ENCODE measurements around the gene VSX2.
"Not testable (repeated sequence)": the region's sequence is repeated elsewhere in the genome, so short reads cannot be mapped to it uniquely, and the experiment has no call there.

The VSX2 gene

DNA sequence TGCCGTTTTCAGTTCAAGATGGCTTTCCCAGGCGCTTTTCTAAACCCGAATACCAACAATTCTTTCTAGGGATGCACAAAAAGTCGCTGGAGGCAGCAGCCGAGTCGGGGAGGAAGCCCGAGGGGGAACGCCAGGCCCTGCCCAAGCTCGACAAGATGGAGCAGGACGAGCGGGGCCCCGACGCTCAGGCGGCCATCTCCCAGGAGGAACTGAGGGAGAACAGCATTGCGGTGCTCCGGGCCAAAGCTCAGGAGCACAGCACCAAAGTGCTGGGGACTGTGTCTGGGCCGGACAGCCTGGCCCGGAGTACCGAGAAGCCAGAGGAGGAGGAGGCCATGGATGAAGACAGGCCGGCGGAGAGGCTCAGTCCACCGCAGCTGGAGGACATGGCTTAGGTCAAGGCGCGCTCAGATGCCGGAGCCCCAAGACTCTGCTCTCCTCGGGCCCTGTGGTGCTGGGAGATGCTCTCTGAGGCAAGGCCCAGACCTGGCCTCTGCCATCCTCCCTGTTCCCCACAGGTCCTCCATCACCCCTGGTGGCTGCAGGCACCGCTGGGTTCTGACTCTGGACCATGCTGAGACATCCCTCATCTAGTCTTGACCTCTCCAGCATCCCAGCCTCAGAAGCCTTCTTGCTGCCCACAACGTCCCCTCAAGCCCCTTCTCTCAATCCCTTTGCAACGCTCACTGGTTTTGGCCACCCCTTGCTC, 21.4 kb downstream of the VSX2 start:
- DNase-seq (ENCODE audit: low read depth, low spot score): no peak
- no CpG with 5 or more reads among the region's 29 CpGs for WGBS (ENCODE audit: insufficient coverage, insufficient read length)
- Histone ChIP-seq H3K36me3 (ENCODE audit: control insufficient read depth, insufficient read depth, low read length) (no peaks in the 10 kb centered on the region), H3K4me3 (ENCODE audit: low read length) (no peak overlapping the region), H3K4me1 (ENCODE audit: control insufficient read depth, insufficient read depth, low read length) (no peaks in the 10 kb centered on the region), H3K27ac (ENCODE audit: low read length) (no peak overlapping the region), H3K9me3 (ENCODE audit: control insufficient read depth, insufficient read depth, low read length) (no peaks in the 10 kb centered on the region), H3K27me3 (ENCODE audit: control insufficient read depth, insufficient read depth, low read length) (peaks cover 3% of the 10 kb centered on the region; the same call in 1 of the 2 replicates)

GRCh38 chr14:74261288-74261687, 22.0 kb downstream of the VSX2 start:
- Histone ChIP-seq H3K4me3 (ENCODE audit: low read length) (no peak overlapping the region), H3K27me3 (ENCODE audit: control insufficient read depth, insufficient read depth, low read length) (peaks cover 3% of the 10 kb centered on the region; the same call in 1 of the 2 replicates), H3K36me3 (ENCODE audit: control insufficient read depth, insufficient read depth, low read length) (no peaks in the 10 kb centered on the region), H3K9me3 (ENCODE audit: control insufficient read depth, insufficient read depth, low read length) (no peaks in the 10 kb centered on the region), H3K27ac (ENCODE audit: low read length) (no peak overlapping the region), H3K4me1 (ENCODE audit: control insufficient read depth, insufficient read depth, low read length) (no peaks in the 10 kb centered on the region)
- no peak for DNase-seq (ENCODE audit: low read depth, low spot score)
- no CpG with 5 or more reads among the region's 4 CpGs for WGBS (ENCODE audit: insufficient coverage, insufficient read length)

DNA sequence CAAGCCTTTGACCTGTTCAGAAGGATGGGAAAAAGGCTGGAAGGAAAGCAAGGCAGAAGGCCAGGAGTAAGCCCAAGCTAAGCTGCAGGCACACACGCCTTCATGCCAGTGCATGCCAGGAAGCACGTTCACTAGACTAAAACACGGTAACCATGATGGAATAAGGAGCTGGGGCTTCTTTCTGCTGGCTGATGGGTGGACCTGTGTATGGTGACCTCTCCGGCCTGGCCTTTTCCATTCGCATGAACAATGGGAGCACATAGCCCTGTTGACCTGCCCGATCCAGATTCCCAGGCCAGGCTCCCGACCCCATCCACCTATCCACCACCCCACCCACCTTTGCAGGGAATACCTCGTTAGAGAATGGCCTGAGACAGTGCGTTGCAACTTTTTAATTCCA, 22.8 kb downstream of the VSX2 start:
- no CpG with 5 or more reads among the region's 9 CpGs for WGBS (ENCODE audit: insufficient coverage, insufficient read length)
- H3K27me3 ChIP-seq (ENCODE audit: control insufficient read depth, insufficient read depth, low read length): peaks cover 3% of the 10 kb centered on the region; the same call in 1 of the 2 replicates
- H3K4me3 ChIP-seq (ENCODE audit: low read length): no peak overlapping the region
- H3K27ac ChIP-seq (ENCODE audit: low read length): no peak overlapping the region
- no peaks in the 10 kb centered on the region for H3K9me3 ChIP-seq (ENCODE audit: control insufficient read depth, insufficient read depth, low read length)
- no peaks in the 10 kb centered on the region for H3K4me1 ChIP-seq (ENCODE audit: control insufficient read depth, insufficient read depth, low read length)
- H3K36me3 ChIP-seq (ENCODE audit: control insufficient read depth, insufficient read depth, low read length): no peaks in the 10 kb centered on the region
- DNase-seq (ENCODE audit: low read depth, low spot score): no peak

- 0 out of 2 replicates have a peak, but pooled peaks cover 2% of the 10 kb centered on the region for H3K4me1 ChIP-seq (ENCODE audit: control insufficient read depth, insufficient read depth, low read length)
- no peak overlapping the region for H3K27ac ChIP-seq (ENCODE audit: low read length)
- DNase-seq (ENCODE audit: low read depth, low spot score): no peak
- no peak overlapping the region for H3K4me3 ChIP-seq (ENCODE audit: low read length)
- no peaks in the 10 kb centered on the region for H3K9me3 ChIP-seq (ENCODE audit: control insufficient read depth, insufficient read depth, low read length)
- no CpG with 5 or more reads among the region's 9 CpGs for WGBS (ENCODE audit: insufficient coverage, insufficient read length)
- H3K27me3 ChIP-seq (ENCODE audit: control insufficient read depth, insufficient read depth, low read length): peaks cover 3% of the 10 kb centered on the region; the same call in 1 of the 2 replicates
- no peaks in the 10 kb centered on the region for H3K36me3 ChIP-seq (ENCODE audit: control insufficient read depth, insufficient read depth, low read length)
Measured at GRCh38 chr14:74263181-74263580, 23.9 kb downstream of the VSX2 start.

GRCh38 chr14:74263921-74264320, 24.7 kb downstream of the VSX2 start:
- Histone ChIP-seq H3K36me3 (ENCODE audit: control insufficient read depth, insufficient read depth, low read length) (no peaks in the 10 kb centered on the region), H3K4me1 (ENCODE audit: control insufficient read depth, insufficient read depth, low read length) (0 out of 2 replicates have a peak, but pooled peaks cover 2% of the 10 kb centered on the region), H3K4me3 (ENCODE audit: low read length) (no peak overlapping the region), H3K27ac (ENCODE audit: low read length) (no peak overlapping the region), H3K9me3 (ENCODE audit: control insufficient read depth, insufficient read depth, low read length) (no peaks in the 10 kb centered on the region), H3K27me3 (ENCODE audit: control insufficient read depth, insufficient read depth, low read length) (peaks cover 1% of the 10 kb centered on the region; the same call in 1 of the 2 replicates)
- no CpG with 5 or more reads among the region's 5 CpGs for WGBS (ENCODE audit: insufficient coverage, insufficient read length)
- no peak for DNase-seq (ENCODE audit: low read depth, low spot score)

DNA sequence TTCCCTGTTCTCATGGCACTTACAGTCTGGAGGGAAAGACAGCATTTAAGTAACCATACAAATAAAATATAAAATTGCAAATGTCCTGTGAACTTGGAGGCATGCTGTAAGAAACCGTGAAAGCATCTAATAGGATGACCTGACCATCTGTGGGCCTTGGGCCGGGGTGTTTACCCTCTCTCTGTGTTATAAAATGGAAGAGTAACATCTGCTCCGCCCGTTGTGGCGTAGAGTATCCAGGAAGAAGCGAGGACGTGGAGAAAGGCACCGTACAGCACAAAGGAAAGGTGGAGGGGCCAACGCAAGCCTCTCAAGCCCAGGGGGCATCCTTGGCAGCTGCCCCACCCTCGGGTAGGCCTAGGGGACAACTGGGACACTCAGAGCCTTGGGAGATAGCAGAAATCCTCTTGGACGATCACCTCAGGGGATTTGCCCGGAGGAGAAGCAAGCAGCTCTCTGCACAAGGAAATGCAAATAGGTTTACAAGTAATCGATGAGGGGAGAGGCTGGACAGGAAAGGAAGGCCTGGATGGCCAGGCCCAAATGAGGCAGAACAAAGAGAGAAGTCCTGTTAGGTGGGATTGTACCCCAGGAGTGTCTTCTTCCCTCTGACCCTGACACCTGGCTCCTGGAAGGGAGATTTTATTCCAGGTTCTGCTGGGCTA, 26.2 kb downstream of the VSX2 start:
- no CpG with 5 or more reads among the region's 13 CpGs for WGBS (ENCODE audit: insufficient coverage, insufficient read length)
- no peak overlapping the region for H3K4me3 ChIP-seq (ENCODE audit: low read length)

DNA sequence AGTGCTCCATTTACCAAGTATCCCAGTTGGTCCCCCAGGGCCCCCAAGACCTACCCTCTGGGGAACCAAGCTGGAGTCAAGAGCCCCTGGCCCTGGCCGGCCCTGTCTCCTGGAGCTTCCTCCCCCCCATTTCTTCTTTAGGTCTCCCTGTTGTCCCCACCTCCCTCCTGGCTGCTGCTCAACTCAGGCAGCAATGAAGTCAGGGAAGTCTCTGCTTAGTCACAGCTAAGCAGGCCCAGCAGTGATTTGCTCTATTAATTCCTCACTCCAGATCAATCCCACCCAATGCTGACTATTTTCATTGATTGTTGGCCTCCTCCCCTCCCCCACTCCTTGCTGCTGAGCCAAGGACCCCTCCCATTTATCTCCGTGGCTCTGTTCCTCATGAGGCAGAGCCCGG, 28.3 kb downstream of the VSX2 start:
- no peaks in the 10 kb centered on the region for H3K36me3 ChIP-seq (ENCODE audit: control insufficient read depth, insufficient read depth, low read length)
- H3K27ac ChIP-seq (ENCODE audit: low read length): no peak overlapping the region
- 0 out of 2 replicates have a peak, but pooled peaks cover 2% of the 10 kb centered on the region for H3K4me1 ChIP-seq (ENCODE audit: control insufficient read depth, insufficient read depth, low read length)
- no CpG with 5 or more reads among the region's 3 CpGs for WGBS (ENCODE audit: insufficient coverage, insufficient read length)
- H3K9me3 ChIP-seq (ENCODE audit: control insufficient read depth, insufficient read depth, low read length): no peaks in the 10 kb centered on the region
- DNase-seq (ENCODE audit: low read depth, low spot score): no peak
- no peak overlapping the region for H3K4me3 ChIP-seq (ENCODE audit: low read length)
- H3K27me3 ChIP-seq (ENCODE audit: control insufficient read depth, insufficient read depth, low read length): no peaks in the 10 kb centered on the region

More for the DNA sequence above, 26.2 kb downstream of the VSX2 start:
- Histone ChIP-seq H3K9me3 (ENCODE audit: control insufficient read depth, insufficient read depth, low read length) (no peaks in the 10 kb centered on the region), H3K27ac (ENCODE audit: low read length) (no peak overlapping the region), H3K4me1 (ENCODE audit: control insufficient read depth, insufficient read depth, low read length) (0 out of 2 replicates have a peak, but pooled peaks cover 2% of the 10 kb centered on the region), H3K36me3 (ENCODE audit: control insufficient read depth, insufficient read depth, low read length) (no peaks in the 10 kb centered on the region), H3K27me3 (ENCODE audit: control insufficient read depth, insufficient read depth, low read length) (no peaks in the 10 kb centered on the region)
- DNase-seq (ENCODE audit: low read depth, low spot score): no peak

- not testable (repeated sequence) for H3K9me3 ChIP-seq (ENCODE audit: control insufficient read depth, insufficient read depth, low read length); H3K27ac ChIP-seq (ENCODE audit: low read length); H3K36me3 ChIP-seq (ENCODE audit: control insufficient read depth, insufficient read depth, low read length); DNase-seq (ENCODE audit: low read depth, low spot score); H3K27me3 ChIP-seq (ENCODE audit: control insufficient read depth, insufficient read depth, low read length); H3K4me3 ChIP-seq (ENCODE audit: low read length); H3K4me1 ChIP-seq (ENCODE audit: control insufficient read depth, insufficient read depth, low read length)
- WGBS (ENCODE audit: insufficient coverage, insufficient read length): no CpG with 5 or more reads among the region's 14 CpGs
Measured at GRCh38 chr14:74270382-74271177, 31.3 kb downstream of the VSX2 start.

GRCh38 chr14:74271365-74271764, 32.1 kb downstream of the VSX2 start:
- WGBS (ENCODE audit: insufficient coverage, insufficient read length): no CpG with 5 or more reads among the region's 1 CpG
- DNase-seq (ENCODE audit: low read depth, low spot score): no peak
- no peak overlapping the region for H3K4me3 ChIP-seq (ENCODE audit: low read length)

DNA sequence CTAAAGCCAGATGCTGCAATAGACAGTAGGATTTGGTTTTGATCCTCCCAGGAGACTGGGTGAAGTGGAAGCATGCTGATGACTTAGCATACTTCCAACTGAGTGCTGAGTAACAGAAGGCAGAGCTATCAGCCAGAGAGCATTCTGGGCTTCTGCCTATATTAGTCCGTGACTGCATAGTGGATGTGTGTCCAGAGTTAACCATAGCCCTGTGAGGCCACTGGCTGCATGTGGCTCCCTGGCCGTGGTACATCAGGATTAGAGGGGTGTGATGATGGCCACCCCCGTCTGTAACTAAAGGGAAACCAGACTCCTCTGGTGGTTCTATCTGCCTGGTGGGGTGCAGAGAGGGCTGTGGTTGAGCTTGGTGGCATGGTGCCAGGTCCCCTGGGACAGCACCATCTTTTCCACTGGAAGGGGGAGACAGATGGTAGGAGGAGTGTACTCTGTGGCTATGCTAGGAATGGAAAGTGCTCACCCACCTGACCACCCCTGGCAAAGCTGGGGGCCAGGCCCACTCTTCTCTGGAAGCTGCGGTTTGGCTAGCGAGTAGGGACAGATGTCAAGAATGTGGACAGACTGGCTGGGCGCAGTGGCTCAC, 36.1 kb downstream of the VSX2 start:
- no peak for DNase-seq (ENCODE audit: low read depth, low spot score)
- H3K9me3 ChIP-seq (ENCODE audit: control insufficient read depth, insufficient read depth, low read length): no peaks in the 10 kb centered on the region
- WGBS (ENCODE audit: insufficient coverage, insufficient read length): no CpG with 5 or more reads among the region's 6 CpGs
- no peaks in the 10 kb centered on the region for H3K36me3 ChIP-seq (ENCODE audit: control insufficient read depth, insufficient read depth, low read length)
- H3K27ac ChIP-seq (ENCODE audit: low read length): no peak overlapping the region
- H3K27me3 ChIP-seq (ENCODE audit: control insufficient read depth, insufficient read depth, low read length): no peaks in the 10 kb centered on the region
- no peaks in the 10 kb centered on the region for H3K4me1 ChIP-seq (ENCODE audit: control insufficient read depth, insufficient read depth, low read length)
- no peak overlapping the region for H3K4me3 ChIP-seq (ENCODE audit: low read length)

More at GRCh38 chr14:74271365-74271764, 32.1 kb downstream of the VSX2 start:
- Histone ChIP-seq H3K9me3 (ENCODE audit: control insufficient read depth, insufficient read depth, low read length) (no peaks in the 10 kb centered on the region), H3K36me3 (ENCODE audit: control insufficient read depth, insufficient read depth, low read length) (no peaks in the 10 kb centered on the region), H3K27me3 (ENCODE audit: control insufficient read depth, insufficient read depth, low read length) (no peaks in the 10 kb centered on the region), H3K27ac (ENCODE audit: low read length) (no peak overlapping the region), H3K4me1 (ENCODE audit: control insufficient read depth, insufficient read depth, low read length) (0 out of 2 replicates have a peak, but pooled peaks cover 2% of the 10 kb centered on the region)

Data from iPS DF 6.9 (cell line).